HG02970 (cell line): ENCODE data around the gene PNPLA2.

Source experiments
- ATAC-seq: cut with Tn5 transposase; IDR thresholded peaks from one replicate; pipeline ENCODE4 v1.9.1; 2021; ENCODE audit warnings: mild to moderate bottlenecking, moderate library complexity, moderate number of reproducible peaks; ENCODE audit not compliant: unreplicated experiment, low FRiP score

Gene PNPLA2

DNA sequence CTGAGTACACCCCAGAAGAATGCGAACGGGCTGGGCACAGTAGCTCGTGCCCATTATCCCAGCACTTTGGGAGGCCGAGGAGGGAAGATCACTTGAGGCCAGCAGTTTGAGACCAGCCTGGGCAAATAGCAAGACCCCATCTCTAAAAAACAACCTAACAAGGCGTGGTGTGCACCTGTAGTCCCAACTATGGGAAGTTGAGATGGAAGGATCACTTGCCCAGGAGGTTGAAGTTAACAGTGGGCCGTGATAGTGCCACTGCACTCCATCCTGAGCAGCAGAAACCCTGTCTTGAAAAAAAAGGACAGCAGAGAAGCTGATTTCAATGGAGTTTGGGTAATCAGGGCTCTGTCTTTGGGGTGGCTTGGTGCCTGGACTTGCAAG, 5.7 kb upstream of the PNPLA2 start:
- ATAC-seq, result no peak

DNA sequence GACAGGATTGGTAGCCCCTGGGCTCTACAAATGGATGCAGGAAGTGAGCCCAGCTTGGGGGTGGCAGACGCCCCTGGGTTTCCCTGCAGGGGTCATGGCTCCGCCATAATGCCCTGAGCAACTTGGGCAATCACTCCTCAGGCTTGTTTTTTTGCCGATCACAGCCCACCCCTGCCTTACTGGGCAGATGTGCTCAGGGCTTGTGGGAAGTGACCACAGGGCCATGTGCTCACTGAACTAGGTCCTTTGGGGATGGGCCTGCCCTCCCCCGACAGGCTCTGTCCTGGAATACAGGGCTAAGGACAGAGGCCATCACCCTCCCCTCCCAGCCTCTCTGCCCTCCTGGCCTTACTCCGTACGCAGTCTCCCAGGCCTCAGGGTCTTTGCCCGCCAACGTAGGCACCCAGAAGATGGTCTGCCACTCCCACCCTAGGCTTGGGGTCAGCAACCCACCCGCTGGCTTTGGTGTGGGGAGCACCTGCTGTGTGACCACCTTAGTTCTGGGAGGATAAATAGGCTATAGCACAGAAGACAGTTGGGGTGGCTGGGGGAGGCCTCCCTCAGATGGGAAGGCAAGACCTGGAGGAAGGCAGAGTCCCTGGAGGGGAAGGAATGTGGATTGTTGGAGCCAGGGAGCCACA, 5.1 kb upstream of the PNPLA2 start:
- ATAC-seq, result no peak

DNA sequence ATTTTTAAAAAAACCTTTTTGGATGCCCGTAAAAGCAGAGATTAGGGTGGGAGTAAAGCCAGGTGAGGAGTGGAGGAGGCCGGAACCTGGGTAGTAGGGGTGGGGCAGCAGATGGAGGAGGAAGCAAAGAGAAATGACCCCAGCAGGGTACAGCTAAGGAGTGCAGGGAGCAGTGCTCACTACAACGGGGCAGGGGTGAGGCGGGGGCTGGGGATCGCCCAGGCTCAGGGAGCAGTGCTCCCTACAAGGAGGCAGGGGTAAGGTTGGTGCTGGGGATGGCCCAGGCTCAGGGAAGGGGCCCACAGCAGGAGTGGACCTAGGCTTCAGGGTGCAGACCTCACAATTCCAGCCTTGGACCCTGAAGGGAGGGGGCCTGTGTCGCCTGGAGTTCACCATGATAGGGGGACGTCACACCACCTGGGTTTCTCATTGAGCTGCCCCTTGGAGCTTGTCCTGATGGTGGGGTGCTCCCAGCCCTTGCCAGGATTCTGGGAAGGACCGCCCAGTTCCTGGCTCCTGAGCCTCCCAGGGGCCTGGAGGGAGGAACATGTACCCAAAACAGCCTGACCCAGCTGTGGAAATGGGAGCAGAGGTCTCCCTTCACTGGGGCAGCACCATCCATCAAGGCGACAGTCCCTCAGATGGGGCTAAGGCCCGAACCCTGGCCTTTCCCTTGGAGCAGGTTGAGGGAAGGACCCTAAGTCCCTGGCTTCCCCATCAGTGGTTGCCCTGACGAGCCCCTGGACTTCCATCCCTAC, 2.9 kb upstream of the PNPLA2 start:
- ATAC-seq, result no peak

DNA sequence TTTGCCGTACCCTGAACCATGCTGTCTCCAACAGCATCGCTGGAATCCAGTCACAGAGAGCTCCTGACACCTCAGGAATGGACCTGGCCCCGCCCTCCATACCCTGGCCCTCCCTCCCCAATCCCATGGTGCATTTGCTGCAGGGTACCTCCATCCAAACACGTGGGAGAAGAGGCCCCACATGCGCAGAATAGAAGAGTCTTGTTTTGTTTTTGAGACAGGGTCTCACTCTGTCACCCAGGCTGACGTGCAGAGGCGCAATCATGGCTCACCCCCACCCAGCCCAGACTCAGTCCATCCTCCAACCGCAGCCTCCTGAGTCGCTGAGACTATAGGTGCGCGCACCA, 2.3 kb upstream of the PNPLA2 start:
- no peak for ATAC-seq

DNA sequence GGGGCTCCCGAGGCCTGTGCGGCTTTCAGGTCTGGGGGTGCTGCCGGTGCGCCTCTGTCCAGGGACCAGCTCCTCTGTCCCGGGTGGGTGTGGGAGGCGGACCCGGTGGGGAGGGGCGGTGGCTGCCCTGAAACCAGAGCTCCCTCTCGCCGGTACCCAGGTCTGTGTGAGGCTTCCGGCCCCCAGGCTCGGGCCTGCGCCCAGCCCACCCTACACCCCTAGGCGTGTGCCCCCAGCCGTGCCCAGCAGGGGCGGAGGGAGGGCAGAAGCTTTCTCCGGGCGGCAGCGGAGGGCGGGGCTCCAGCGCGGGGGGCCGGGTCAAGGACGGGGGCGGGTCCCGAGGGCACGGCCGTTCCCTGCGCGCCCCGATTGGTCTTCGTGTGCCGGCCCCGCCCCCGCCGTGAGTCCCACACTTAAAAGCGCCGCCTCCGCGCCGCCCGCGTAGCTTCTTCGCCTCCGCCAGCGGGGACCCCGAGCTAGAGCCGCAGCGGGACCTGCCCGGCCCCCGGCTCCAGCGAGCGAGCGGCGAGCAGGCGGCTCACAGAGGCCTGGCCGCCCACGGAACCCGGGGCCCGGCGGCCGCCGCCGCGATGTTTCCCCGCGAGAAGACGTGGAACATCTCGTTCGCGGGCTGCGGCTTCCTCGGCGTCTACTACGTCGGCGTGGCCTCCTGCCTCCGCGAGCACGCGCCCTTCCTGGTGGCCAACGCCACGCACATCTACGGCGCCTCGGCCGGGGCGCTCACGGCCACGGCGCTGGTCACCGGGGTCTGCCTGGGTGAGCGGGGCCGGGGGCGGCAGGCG, 616 bp downstream of the PNPLA2 start:
- ATAC-seq, result peak; percentile 63

DNA sequence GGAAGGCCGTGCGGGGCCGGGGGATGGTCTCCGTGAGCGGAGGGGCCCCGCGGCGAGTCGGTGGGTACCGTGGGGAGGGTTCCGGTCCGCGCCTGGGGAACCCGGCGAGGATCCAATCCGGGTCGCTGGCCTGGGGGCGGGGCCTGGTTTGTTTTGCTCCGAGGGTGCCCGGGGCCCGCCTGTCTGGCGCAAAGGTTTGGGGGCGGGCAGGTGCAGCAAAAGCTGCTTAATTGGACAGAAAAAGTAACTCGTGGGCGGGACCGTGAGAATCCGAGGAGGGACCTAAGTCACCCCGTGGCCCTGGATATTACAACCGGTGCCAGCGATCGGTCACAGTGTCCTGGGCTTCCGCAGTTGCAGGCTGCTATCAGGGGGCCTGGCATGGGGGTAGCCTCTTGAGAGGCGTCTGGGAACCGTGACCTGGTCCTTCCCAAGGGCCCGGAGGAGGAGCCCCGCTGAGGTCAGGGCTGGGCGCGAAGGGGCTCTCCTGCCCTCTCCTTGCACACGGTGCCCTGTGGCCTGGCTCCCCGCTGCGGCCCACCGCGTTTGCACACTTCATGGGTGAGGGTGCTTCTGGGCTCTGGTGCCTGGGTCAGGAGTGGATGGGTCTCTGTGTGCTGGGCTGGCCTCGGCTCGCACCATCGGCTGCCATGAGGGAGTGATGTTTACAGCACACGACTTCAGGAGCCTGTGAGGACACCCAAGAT, 1.4 kb downstream of the PNPLA2 start:
- ATAC-seq, result peak; percentile 48

DNA sequence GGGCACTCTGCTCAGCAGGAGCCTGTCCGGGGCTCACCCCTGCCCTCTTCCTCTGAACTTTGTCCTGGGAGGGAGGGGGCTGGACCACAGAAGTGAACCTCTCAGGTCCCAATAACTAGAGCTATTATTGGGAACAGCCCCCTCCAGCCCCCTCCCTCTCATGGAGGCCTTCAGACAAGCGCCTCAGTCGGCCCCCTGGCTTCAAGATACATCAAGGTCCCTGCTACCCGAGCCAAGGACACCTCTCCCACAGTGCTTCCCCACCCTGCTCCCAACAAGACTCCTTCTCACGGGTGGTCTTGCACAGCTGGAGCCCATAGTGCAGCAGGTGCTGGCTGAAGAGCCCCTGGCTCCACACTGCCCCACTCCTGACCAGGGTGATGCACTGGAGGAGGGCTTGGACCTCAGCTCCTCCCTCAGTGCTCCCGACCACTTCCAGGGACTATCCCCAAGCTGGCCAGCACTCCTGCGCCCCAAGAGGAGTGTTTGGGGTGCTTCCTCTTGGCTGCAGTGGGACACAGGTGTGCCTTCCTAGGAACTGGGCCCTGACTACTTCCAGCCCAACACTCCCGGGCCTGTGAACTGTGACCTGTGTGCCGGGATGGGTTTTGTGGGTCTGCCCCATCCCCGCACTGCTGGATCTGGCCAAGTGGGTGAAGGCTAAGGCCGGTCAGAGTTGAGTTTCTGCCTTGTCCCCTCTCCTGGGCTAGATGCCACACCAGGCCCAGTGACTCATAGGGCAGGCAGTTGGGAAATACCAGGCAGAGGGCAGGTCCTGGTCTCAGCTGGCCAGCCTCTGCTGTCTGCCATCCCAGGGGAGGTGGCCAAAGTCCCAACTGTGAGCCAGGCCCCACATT, 2.2 kb downstream of the PNPLA2 start:
- no peak for ATAC-seq

DNA sequence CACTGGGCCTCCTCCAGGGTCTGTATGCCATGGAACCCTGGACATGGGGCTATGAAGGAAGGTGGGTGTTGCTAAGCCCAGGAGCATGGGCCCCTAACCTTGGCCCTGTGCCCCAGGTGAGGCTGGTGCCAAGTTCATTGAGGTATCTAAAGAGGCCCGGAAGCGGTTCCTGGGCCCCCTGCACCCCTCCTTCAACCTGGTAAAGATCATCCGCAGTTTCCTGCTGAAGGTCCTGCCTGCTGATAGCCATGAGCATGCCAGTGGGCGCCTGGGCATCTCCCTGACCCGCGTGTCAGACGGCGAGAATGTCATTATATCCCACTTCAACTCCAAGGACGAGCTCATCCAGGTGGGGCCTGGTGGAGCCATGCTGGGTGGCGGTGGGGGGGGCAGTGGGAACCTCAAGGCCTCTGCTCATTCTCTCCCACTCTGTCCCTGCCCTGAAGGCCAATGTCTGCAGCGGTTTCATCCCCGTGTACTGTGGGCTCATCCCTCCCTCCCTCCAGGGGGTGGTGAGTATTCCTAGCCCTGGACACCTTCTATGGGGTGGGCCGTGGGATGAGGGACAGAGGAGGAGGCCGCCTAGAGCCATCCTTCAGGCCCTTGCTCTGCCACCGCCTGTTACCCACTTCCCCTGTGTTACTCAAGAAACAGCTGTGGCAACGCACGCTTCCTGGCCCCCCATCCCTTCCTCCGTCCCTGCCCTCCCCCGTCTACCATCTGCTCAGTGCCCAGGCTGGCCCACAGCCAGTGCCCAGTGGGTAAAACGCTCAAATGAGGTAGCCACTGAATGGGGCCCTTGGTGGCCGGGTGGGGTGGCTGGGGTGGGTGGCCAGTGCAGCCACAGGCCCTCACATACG, 3.0 kb downstream of the PNPLA2 start:
- ATAC-seq, result no peak

DNA sequence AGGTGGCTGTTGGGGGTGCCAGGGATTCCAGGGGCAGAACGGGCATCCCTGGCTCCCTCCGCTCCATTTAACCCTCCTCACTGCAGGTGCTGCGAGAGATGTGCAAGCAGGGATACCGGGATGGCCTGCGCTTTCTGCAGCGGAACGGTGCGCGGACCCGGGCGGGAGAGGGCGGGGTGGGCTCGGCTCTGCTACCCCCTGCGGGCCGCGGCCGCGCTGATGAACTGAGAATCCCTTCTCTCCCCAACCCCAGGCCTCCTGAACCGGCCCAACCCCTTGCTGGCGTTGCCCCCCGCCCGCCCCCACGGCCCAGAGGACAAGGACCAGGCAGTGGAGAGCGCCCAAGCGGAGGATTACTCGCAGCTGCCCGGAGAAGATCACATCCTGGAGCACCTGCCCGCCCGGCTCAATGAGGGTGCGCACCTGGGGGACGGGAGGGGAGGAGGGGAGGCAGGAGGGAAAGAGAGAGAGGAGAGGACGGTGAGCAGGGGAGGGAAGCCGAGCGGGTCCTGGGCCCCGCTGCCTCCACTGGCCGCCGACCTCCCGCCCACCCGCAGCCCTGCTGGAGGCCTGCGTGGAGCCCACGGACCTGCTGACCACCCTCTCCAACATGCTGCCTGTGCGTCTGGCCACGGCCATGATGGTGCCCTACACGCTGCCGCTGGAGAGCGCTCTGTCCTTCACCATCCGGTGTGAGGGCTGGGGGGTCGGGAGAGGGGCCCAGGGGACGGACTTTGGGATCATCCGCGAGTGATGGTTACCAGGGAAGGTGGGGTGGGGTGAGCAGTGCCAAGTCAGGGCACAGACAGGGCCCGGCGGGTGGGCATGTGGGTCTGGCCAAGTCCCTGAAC, 5.0 kb downstream of the PNPLA2 start:
- ATAC-seq, result no peak

DNA sequence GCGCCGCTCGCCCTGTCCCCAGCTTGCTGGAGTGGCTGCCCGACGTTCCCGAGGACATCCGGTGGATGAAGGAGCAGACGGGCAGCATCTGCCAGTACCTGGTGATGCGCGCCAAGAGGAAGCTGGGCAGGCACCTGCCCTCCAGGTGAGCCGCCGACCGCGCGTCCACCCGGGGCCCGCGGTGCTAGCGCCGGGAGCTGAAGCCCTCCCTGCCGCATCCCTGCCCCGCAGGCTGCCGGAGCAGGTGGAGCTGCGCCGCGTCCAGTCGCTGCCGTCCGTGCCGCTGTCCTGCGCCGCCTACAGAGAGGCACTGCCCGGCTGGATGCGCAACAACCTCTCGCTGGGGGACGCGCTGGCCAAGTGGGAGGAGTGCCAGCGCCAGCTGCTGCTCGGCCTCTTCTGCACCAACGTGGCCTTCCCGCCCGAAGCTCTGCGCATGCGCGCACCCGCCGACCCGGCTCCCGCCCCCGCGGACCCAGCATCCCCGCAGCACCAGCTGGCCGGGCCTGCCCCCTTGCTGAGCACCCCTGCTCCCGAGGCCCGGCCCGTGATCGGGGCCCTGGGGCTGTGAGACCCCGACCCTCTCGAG, 5.7 kb downstream of the PNPLA2 start:
- no peak for ATAC-seq

DNA sequence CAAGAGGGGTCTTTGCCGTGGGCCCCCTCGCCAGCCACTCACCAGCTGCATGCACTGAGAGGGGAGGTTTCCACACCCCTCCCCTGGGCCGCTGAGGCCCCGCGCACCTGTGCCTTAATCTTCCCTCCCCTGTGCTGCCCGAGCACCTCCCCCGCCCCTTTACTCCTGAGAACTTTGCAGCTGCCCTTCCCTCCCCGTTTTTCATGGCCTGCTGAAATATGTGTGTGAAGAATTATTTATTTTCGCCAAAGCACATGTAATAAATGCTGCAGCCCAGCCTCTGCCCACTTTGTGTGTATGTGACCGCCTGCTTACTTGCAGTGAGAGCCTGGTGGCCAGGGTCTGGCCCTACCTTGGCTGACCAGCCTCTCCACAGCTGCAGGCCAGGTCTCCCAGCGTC, 6.2 kb downstream of the PNPLA2 start:
- no peak for ATAC-seq

DNA sequence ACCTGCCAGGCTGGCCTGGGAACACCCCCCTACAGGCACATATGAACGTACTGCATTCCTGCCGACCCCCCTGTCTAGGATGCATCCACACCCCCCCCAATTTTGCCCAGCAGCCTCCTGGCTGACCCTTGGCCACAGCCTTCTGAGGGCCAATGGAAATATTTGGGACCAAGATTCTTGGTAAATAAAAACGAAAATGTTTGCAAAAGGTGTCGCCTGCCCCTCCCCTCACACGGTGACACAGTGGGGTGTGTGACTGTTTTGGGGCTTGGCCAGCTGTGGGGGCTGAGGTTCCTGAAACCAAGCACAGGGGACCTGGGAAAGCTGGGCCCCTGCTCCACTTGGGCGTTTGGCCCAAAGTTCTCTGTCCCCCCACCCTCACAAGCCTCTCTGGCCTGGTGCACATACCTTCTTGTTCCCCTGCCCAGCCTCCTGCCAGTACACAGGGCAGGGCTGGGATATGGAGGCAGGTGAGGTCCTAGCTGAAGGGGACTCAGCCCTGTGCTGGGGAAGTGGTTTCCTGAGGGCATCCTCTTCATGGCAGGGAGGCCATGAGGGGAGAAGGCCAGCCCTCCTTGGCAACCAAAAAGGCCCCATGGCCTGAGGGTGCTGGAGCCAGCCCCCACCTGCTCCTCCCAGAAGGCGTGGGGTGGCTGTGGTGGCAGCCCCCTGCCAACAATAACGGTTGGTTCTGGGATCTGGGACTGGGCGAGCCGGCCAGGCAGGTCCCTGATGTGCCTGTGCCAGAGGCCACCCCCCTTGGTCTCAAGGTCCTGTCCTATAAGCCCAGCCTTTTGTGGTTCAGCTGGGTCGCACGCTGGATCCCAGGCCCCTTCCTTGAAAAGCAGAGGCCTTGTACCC, 6.9 kb downstream of the PNPLA2 start:
- no peak for ATAC-seq

DNA sequence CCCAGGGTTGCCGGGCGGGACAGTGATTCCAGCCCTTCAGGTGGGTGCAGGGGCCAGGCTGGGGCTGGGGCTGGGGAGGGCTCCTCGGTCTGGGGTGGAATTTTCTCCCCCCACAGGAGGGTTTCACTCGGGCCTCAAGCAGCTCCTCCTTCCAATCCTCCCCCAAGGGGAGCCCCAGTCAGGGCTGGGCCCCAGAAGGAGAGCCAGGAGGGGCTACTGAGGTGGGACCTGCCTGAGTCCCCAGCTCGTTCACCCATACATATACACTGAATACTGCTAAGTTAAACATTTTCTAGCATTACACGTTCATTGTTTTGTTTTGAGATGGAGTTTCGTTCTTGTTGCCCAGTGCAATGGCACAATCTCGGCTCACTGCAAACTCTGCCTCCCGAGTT, 7.5 kb downstream of the PNPLA2 start:
- ATAC-seq, result no peak

DNA sequence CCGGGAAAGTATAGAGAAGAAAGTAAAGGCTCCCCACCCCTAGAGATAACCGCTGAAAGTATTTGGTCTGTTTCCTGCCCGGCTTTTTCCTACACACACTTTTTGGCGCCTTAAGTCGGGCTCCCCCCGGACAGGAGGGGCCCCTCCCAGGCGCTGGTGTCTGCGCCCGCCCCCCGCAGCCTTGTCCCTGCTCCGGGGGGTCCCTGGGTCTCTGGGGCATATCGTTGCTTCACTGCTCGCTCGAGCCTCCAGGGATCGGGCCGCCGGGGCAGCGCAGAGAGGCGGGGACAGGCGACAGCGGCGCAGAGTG, 8.1 kb downstream of the PNPLA2 start:
- no peak for ATAC-seq

DNA sequence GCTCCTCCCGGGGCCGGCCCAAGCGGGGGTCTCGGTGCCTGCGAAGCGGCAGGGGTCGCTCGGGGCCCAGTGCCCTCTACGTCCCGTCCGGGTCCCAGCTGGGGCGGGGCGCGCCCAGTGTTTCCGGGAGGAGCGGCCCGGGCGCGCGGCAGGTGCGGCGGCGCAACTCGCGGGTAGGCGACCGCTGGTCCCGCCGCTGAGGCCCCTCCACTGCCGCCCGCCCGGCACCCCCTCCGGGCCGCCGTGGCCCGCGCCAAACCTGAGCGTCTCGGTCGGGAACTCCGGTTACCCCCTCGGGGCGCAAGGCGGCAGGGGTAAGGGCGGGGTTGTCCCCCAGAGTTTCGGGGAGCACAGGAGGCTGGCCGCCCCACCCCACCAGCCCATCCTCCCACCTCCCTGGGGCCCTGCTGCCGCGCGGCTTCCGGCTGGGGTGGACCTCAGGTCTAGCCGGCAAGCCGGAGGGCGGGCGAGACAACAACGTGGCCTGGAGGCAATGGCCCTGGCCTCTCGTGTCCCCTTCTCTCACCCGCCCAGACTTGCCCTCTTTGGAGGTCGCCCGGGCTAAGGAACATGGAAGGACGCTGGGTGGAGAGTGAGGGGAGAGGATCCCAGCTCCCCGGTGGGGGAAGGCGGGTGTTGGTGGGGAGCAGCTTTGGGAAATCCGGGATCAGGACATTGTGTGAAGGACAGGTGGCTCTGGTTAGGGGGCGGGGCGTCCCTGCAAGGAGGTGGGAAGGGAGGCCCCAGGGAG, 8.6 kb downstream of the PNPLA2 start:
- no peak for ATAC-seq

DNA sequence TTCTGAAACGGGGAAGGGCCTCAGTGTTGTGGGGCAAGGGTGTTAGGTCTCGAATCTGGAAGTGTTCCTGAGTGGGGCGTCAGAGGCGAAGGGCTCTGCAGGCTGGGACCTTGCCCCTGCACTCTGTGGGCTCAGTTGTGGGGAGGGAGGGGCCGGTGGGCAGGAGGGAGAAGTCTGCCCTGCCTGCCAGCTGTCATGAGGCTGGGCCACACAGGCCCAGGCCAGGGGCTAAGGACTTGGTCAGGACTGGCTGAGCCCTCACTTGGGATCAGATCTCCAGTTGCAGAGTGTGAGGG, 9.1 kb downstream of the PNPLA2 start, which contains the start of gene CRACR2B:
TSS of gene CRACR2B (plus strand) at position 23 of the 296 bp plus-strand sequence. CDS start 689 bp downstream, outside the sequence.
- ATAC-seq, result no peak
